Measurements from ENCODE around the gene PPME1. TPM values are rescaled to one million over a fixed set of nuclear protein-coding genes. Genes with fewer than 3 reads are reported as not detected.

The PPME1 gene
- total and polyA plus RNA-seq, 2 donors (not counting 1 experiment from before 2014, with no cell fraction given), result 11.2 to 23.6 TPM

- Mint-ChIP-seq H3K4me1 (no peaks in the 10 kb centered on the region), H3K4me3 (no peak overlapping the region), H3K9me3 (ENCODE audit: insufficient read depth) (no peaks in the 10 kb centered on the region), H3K27me3 (peaks cover 20% of the 10 kb centered on the region), H3K27ac (no peak overlapping the region)
- intact Hi-C loops (cut with micrococcal nuclease), result no loop called here
- Histone ChIP-seq H3K4me3 (ENCODE audit: control extremely low read depth in 1 of 5, extremely low read depth in 1 of 5, insufficient read depth in 1 of 5, low read depth in 2 of 5, low read length in 4 of 5) (no peak overlapping the region), H3K9me3 (ENCODE audit: control extremely low read depth in 1 of 3, control insufficient read depth in 2 of 3, insufficient read depth in 1 of 3, low read length in 2 of 3) (no peaks in the 10 kb centered on the region), H3K36me3 (replicated peaks in 1 of 2; ENCODE audit: control extremely low read depth in 1 of 2, control insufficient read depth in 1 of 2, extremely low read depth in 1 of 2, insufficient read depth in 2 of 2, low read length in 1 of 2) (no peaks in the 10 kb centered on the region), H3K27me3 (replicated peaks in 1 of 4; ENCODE audit: control extremely low read depth in 1 of 4, control insufficient read depth in 3 of 4, insufficient read depth in 4 of 4, low read length in 3 of 4) (peaks cover 0 to 8% (median 4%) of the 10 kb centered on the region in 4 experiments), H2AFZ (ENCODE audit: insufficient read depth, low read depth, low read length, poor library complexity, severe bottlenecking) (no peak overlapping the region), H3K9ac (ENCODE audit: low read length) (no peak overlapping the region), H4K20me1 (ENCODE audit: control insufficient read depth, insufficient read depth, low read length, poor library complexity, severe bottlenecking) (no peaks in the 10 kb centered on the region), H3K27ac (ENCODE audit: low read length in 2 of 2) (no peak overlapping the region), H3K4me2 (replicated peaks; ENCODE audit: low read depth, low read length, poor library complexity, severe bottlenecking) (no peak overlapping the region), H3K79me2 (ENCODE audit: control insufficient read depth, insufficient read depth, low read length) (no peaks in the 10 kb centered on the region), H3K4me1 (ENCODE audit: control insufficient read depth in 2 of 2, insufficient read depth in 2 of 2, low read length in 2 of 2) (no peaks in the 10 kb centered on the region)
- ATAC-seq (ENCODE audit: low read depth) (no peak), DNase-seq (no peak)
- TF ChIP-seq EZH2 (IDR thresholded peaks at IDR 0.05; ENCODE audit: borderline replicate concordance, insufficient read depth, low read depth, low read length, poor library complexity, severe bottlenecking), result no peak
- TF ChIP-seq, protein P1, sequence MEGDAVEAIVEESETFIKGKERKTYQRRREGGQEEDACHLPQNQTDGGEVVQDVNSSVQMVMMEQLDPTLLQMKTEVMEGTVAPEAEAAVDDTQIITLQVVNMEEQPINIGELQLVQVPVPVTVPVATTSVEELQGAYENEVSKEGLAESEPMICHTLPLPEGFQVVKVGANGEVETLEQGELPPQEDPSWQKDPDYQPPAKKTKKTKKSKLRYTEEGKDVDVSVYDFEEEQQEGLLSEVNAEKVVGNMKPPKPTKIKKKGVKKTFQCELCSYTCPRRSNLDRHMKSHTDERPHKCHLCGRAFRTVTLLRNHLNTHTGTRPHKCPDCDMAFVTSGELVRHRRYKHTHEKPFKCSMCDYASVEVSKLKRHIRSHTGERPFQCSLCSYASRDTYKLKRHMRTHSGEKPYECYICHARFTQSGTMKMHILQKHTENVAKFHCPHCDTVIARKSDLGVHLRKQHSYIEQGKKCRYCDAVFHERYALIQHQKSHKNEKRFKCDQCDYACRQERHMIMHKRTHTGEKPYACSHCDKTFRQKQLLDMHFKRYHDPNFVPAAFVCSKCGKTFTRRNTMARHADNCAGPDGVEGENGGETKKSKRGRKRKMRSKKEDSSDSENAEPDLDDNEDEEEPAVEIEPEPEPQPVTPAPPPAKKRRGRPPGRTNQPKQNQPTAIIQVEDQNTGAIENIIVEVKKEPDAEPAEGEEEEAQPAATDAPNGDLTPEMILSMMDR (IDR thresholded peaks at IDR 0.05), result no peak
- POLR2A ChIA-PET, result no interaction called here
- 96% methylated on average over 3 of the region's 5 CpGs for WGBS (ENCODE audit: insufficient coverage)
- CTCF ChIA-PET, result no interaction called here
Observed at GRCh38 chr11:74279256-74279655, 108.2 kb downstream of the PPME1 start.

- CTCF ChIA-PET, result no interaction called here
- Histone ChIP-seq H3K79me2 (ENCODE audit: control insufficient read depth, insufficient read depth, low read length) (no peaks in the 10 kb centered on the region), H3K27me3 (replicated peaks in 1 of 4; ENCODE audit: control extremely low read depth in 1 of 4, control insufficient read depth in 3 of 4, insufficient read depth in 4 of 4, low read length in 3 of 4) (peaks cover 0 to 8% (median 4%) of the 10 kb centered on the region in 4 experiments), H3K4me1 (ENCODE audit: control insufficient read depth in 2 of 2, insufficient read depth in 2 of 2, low read length in 2 of 2) (no peaks in the 10 kb centered on the region), H3K9me3 (ENCODE audit: control extremely low read depth in 1 of 3, control insufficient read depth in 2 of 3, insufficient read depth in 1 of 3, low read length in 2 of 3) (no peaks in the 10 kb centered on the region), H3K4me3 (ENCODE audit: control extremely low read depth in 1 of 5, extremely low read depth in 1 of 5, insufficient read depth in 1 of 5, low read depth in 2 of 5, low read length in 4 of 5) (no peak overlapping the region), H3K27ac (ENCODE audit: low read length in 2 of 2) (no peak overlapping the region), H4K20me1 (ENCODE audit: control insufficient read depth, insufficient read depth, low read length, poor library complexity, severe bottlenecking) (no peaks in the 10 kb centered on the region), H3K9ac (ENCODE audit: low read length) (no peak overlapping the region), H3K36me3 (replicated peaks in 1 of 2; ENCODE audit: control extremely low read depth in 1 of 2, control insufficient read depth in 1 of 2, extremely low read depth in 1 of 2, insufficient read depth in 2 of 2, low read length in 1 of 2) (no peaks in the 10 kb centered on the region), H3K4me2 (replicated peaks; ENCODE audit: low read depth, low read length, poor library complexity, severe bottlenecking) (no peak overlapping the region), H2AFZ (ENCODE audit: insufficient read depth, low read depth, low read length, poor library complexity, severe bottlenecking) (no peak overlapping the region)
- no peak for DNase-seq
- TF ChIP-seq EZH2 (IDR thresholded peaks at IDR 0.05; ENCODE audit: borderline replicate concordance, insufficient read depth, low read depth, low read length, poor library complexity, severe bottlenecking), result no peak
- TF ChIP-seq, protein P1 (IDR thresholded peaks at IDR 0.05), result no peak
- Mint-ChIP-seq H3K27me3 (peaks cover 25% of the 10 kb centered on the region), H3K27ac (no peak overlapping the region), H3K4me3 (no peak overlapping the region), H3K9me3 (ENCODE audit: insufficient read depth) (no peaks in the 10 kb centered on the region), H3K4me1 (no peaks in the 10 kb centered on the region)
- ATAC-seq (ENCODE audit: low read depth), result no peak
- intact Hi-C loops (cut with micrococcal nuclease), result no loop called here
- POLR2A ChIA-PET, result no interaction called here
Observed at GRCh38 chr11:74280494-74280893, 109.4 kb downstream of the PPME1 start.

Data from B cell (primary cell).